Right kidney (tissue), 1 donor: Measurements from ENCODE around the gene USP28.

Source experiments
- DNase-seq: peaks from one replicate; pipeline ENCODE4 v3.0.0-alpha.2; 2016

Gene USP28

GRCh38 chr11:113876798-113877669, 1.7 kb upstream of the USP28 start:
- DNase-seq, result no peak

GRCh38 chr11:113876074-113876797, 864 bp upstream of the USP28 start:
- DNase-seq, result peak; percentile 19

- DNase-seq, result peak; percentile 81
Measured at GRCh38 chr11:113874581-113875233, 665 bp downstream of the USP28 start.

GRCh38 chr11:113874096-113874495, 1.3 kb downstream of the USP28 start:
- no peak for DNase-seq

- DNase-seq, result no peak
Measured at GRCh38 chr11:113873236-113873626, 2.1 kb downstream of the USP28 start.

- no peak for DNase-seq
Measured at GRCh38 chr11:113871336-113871735, 4.0 kb downstream of the USP28 start.

GRCh38 chr11:113867843-113868503, 7.4 kb downstream of the USP28 start:
- no peak for DNase-seq

GRCh38 chr11:113865873-113866272, 9.5 kb downstream of the USP28 start:
- no peak for DNase-seq

- no peak for DNase-seq
Measured at GRCh38 chr11:113864410-113864809, 11.0 kb downstream of the USP28 start.

GRCh38 chr11:113862435-113862834, 12.9 kb downstream of the USP28 start:
- DNase-seq, result no peak

- no peak for DNase-seq
Measured at GRCh38 chr11:113859665-113860064, 15.7 kb downstream of the USP28 start.

- DNase-seq, result no peak
Measured at GRCh38 chr11:113856966-113857759, 18.2 kb downstream of the USP28 start.

- DNase-seq, result no peak
Measured at GRCh38 chr11:113855803-113856202, 19.6 kb downstream of the USP28 start.

- DNase-seq, result no peak
Measured at GRCh38 chr11:113850188-113850587, 25.2 kb downstream of the USP28 start.

- no peak for DNase-seq
Measured at GRCh38 chr11:113849713-113850112, 25.7 kb downstream of the USP28 start.

GRCh38 chr11:113847580-113847979, 27.8 kb downstream of the USP28 start:
- DNase-seq, result no peak

- DNase-seq, result no peak
Measured at GRCh38 chr11:113847111-113847510, 28.3 kb downstream of the USP28 start.

GRCh38 chr11:113841691-113842090, 33.7 kb downstream of the USP28 start:
- no peak for DNase-seq

- no peak for DNase-seq
Measured at GRCh38 chr11:113840932-113841664, 34.3 kb downstream of the USP28 start.

- no peak for DNase-seq
Measured at GRCh38 chr11:113839842-113840241, 35.5 kb downstream of the USP28 start.

GRCh38 chr11:113838005-113838404, 37.4 kb downstream of the USP28 start:
- no peak for DNase-seq
